Mesodermal cell (in vitro differentiated cells): ENCODE measurements around the gene SVOP.
A peak's percentile ranks its signal among the peaks of the same experiment; 100 is the strongest.
"Not testable (repeated sequence)": the region's sequence is repeated elsewhere in the genome, so short reads cannot be mapped to it uniquely, and the experiment has no call there.

Experiments used
- H3K27ac ChIP-seq: 2 replicates; pipeline ENCODE4 v1.7.0; 2013; ENCODE audit warnings: mild to moderate bottlenecking, low read depth, low read length, moderate library complexity; ENCODE audit not compliant: severe bottlenecking
- H3K36me3 ChIP-seq: 2 replicates; pipeline ENCODE4 v1.7.1; 2013; ENCODE audit warnings: mild to moderate bottlenecking, low read length, moderate library complexity; ENCODE audit not compliant: control insufficient read depth, insufficient read depth
- H3K4me1 ChIP-seq: one replicate; pipeline ENCODE4 v1.7.1; 2013; ENCODE audit warnings: mild to moderate bottlenecking, low read length; ENCODE audit not compliant: insufficient read depth, control insufficient read depth, poor library complexity, severe bottlenecking
- H3K4me3 ChIP-seq: 2 replicates; pipeline ENCODE4 v1.7.0; 2013; ENCODE audit warnings: low read length, control low read depth, mild to moderate bottlenecking; ENCODE audit not compliant: insufficient read depth, poor library complexity, severe bottlenecking; ENCODE audit errors: extremely low read depth
- H3K9me3 ChIP-seq: 2 replicates; pipeline ENCODE4 v1.7.1; 2013; ENCODE audit warnings: mild to moderate bottlenecking, low read length, moderate library complexity; ENCODE audit not compliant: control insufficient read depth
- WGBS, 2 experiments: methylation state at CpG; one replicate each; pipeline ENCODE4 v1.1.5; 2013; ENCODE audit warnings: missing lambda C conversion rate in 2 of 2; ENCODE audit not compliant: insufficient coverage in 2 of 2; 5-methylcytosine and 5-hydroxymethylcytosine counted together

The SVOP gene

DNA sequence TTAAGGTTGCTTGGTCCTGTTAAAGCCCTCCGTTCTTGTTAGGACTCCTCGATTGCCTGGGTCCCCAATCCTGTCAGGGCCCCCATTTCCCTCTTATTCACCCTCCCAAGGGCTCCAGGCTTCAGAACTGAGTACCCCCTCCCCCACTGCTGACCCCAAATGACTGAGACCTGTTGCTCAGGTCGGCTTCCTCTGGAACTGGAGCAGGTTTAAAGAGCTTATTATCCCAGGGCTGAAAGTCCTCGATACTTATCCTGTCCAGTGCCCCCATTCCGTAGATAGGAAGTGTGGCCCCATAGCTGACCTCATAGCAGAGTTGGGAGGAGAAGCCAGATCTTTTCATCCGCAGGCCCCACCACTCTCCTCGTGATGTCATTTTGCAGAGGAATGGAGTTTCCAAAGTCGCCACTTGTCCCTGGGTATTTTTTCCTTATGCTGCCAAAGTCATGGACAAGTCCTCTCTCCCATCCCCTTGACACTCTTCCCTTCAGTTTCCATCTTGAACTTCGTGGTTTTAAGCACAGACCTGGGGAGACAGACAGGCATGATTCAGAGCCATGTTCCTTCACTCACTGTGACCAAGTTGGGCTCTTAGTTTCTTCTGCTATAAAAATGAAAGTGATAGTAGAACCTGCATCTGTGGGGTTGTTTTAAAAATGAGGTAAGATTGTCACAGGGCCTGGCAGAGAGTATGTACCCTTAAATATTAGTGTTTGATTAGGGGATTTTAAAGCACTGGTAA, 32.7 kb upstream of the SVOP start:
- no peaks in the 10 kb centered on the region for H3K9me3 ChIP-seq
- peaks cover 7% of the 10 kb centered on the region for H3K36me3 ChIP-seq
- no peaks in the 10 kb centered on the region for H3K4me1 ChIP-seq
- 48 to 56% methylated on average over 8 to 9 of the region's 9 CpGs for WGBS, 2 experiments
- no peak overlapping the region for H3K27ac ChIP-seq
- peak overlapping the region; percentile 94 for H3K4me3 ChIP-seq

DNA sequence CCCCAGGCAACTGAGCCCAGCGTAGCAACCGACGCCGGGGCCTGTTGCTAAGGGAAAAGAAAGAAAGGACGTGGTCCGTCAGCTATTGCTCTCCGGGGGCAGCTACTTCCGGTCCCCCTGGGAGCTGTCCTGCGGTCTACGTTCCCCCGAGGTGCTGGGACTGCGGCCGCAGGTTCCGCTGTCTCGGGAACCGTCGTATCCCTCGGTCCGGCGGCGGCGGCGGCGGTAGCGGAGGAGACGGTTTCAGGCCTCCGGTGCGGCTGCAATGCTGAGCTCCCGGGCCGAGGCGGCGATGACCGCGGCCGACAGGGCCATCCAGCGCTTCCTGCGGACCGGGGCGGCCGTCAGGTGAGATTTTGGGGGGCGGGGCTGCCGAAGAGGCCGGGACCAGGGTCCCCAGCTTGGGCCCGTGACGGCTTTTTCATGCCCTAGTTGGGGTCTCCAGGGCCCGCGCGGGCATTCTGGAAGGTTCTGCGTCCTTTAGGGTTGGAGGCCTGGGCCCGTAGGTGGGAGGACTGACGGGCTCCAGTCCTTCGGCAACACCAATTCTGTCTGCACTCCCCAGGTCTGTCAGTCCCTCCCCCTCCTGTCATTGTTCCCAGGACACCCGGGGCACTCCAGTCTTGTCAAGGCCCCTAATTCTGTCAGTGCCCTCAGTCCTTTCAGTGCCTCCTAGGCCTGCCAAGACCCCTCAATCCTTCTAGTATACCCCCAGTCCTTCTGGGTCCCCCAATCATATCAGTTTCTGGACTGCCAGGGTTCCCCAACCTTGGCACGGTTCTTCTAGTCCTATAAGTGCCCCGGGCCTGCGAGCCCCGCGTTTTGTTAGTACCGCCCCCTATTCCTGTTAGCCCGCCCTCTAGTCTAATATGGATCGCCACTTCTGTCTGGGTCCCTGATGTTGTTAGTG, 31.8 kb upstream of the SVOP start, which contains the start of gene USP30:
Gene USP30 (plus strand): TSS at position 163 of the 910 bp plus-strand sequence. CDS start 103 bp downstream, at position 266.
- Histone ChIP-seq H3K36me3 (peaks cover 2% of the 10 kb centered on the region), H3K4me3 (peak within 1 kb of the TSS; percentile 94), H3K27ac (peak within 1 kb of the TSS; percentile 64), H3K4me1 (no peaks in the 10 kb centered on the region), H3K9me3 (no peaks in the 10 kb centered on the region)
- 0% methylated on average over 46 to 50 of the region's 61 CpGs for WGBS, 2 experiments

DNA sequence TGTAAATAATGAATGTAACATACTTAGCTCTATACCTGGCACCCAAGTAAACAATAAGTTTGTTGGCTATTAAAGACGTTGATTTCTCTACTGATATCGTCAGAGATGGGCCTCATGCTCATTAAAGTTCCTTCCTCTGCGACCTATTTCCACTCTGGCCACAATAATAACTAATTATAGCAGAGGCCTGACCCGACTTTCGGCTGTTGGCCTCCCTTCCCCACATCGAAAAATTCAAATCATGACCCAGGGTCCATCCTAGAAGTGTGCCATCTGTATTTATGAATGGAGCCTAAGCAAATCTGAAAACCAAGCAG, 31.2 kb upstream of the SVOP start:
- no peaks in the 10 kb centered on the region for H3K36me3 ChIP-seq
- H3K9me3 ChIP-seq, result no peaks in the 10 kb centered on the region
- H3K4me3 ChIP-seq, result peak overlapping the region; percentile 94
- no peaks in the 10 kb centered on the region for H3K4me1 ChIP-seq
- 50 to 74% methylated on average over 2 to 3 of the region's 6 CpGs for WGBS, 2 experiments
- H3K27ac ChIP-seq, result no peak overlapping the region

- not testable (repeated sequence) for H3K9me3 ChIP-seq, H3K4me1 ChIP-seq, H3K27ac ChIP-seq, H3K4me3 ChIP-seq, H3K36me3 ChIP-seq
- WGBS, 2 experiments, result 92 to 93% methylated on average over 7 to 8 of the region's 8 CpGs
These were observed 28.9 kb upstream of the SVOP start for GRCh38 chr12:109049794-109050193.

DNA sequence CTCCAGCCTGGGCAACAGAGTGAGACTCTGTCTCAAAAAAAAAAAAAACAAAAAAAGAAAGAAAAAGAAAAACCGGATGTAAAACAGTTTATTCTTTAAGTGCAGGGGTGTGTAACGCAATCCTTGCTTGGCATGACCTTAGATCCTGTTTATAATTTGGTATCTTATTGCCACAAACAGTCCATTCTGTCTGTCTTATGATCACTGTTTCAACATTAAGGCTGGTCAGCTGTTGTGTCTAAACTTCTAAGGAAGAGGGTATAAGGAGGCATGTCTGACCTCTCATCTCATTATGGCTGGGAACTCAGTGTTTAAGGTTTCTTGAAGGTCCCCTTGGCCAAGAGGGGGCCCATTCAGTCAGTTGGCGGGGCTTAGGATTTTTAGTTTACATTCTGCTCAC, 27.8 kb upstream of the SVOP start:
- not testable (repeated sequence) for H3K9me3 ChIP-seq, H3K4me1 ChIP-seq, H3K36me3 ChIP-seq, H3K4me3 ChIP-seq, H3K27ac ChIP-seq
- 96% methylated on average over 3 of the region's 3 CpGs; no CpG with 5 or more reads in 1 of the 2 experiments for WGBS, 2 experiments

GRCh38 chr12:109047081-109047805, 26.4 kb upstream of the SVOP start:
- H3K27ac ChIP-seq, result no peak overlapping the region
- 80 to 100% methylated on average over 1 to 3 of the region's 8 CpGs for WGBS, 2 experiments

DNA sequence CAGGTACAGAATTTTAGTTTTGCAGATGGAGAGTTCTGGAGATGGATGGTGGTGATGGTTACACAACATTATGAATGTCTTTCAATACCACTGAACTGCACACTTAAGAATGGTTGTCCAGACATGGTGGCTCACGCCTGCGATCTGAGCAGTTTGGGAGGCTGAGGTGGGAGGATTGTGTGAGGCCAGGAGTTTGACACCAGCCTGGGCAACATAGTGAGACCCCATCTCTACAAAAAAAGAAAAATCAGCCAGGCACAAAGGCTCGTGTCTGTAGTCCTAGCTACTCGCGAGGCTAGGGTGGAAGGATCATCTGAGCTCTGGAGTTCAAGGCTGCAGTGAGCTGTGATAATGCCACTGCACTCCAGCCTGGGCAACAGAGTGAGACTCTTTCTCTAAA, 23.4 kb upstream of the SVOP start:
- whole genome bisulfite sequencing, 2 experiments, result 80 to 100% methylated on average over 1 of the region's 5 CpGs
- Histone ChIP-seq H3K4me1 (no peaks in the 10 kb centered on the region), H3K36me3 (no peaks in the 10 kb centered on the region), H3K27ac (no peak overlapping the region), H3K9me3 (peaks cover 7% of the 10 kb centered on the region), H3K4me3 (no peak overlapping the region)

More at GRCh38 chr12:109047081-109047805, 26.4 kb upstream of the SVOP start:
- Histone ChIP-seq H3K9me3 (no peaks in the 10 kb centered on the region), H3K36me3 (no peaks in the 10 kb centered on the region), H3K4me3 (no peak overlapping the region), H3K4me1 (no peaks in the 10 kb centered on the region)

DNA sequence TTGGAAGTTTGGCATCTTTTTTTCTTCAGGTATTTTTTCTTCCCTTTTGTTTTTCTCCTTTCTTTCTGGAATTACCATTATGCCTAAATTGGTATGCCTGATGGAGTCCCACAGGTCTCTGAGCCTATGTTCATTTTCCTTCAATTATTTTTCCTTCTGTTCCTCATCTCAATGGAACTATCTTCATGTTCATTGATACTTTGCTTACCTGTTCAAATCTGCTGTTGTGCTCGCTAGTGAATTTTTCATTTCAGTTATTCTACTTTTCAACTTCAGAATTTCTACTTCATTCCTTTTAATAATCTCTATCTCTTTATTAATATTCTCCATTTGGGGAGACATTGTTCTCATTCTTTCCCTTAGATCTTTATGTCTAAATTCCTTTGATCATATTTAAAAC, 16.1 kb upstream of the SVOP start:
- Histone ChIP-seq H3K4me3 (no peak overlapping the region), H3K9me3 (peaks cover 7% of the 10 kb centered on the region), H3K27ac (no peak overlapping the region), H3K4me1 (no peaks in the 10 kb centered on the region), H3K36me3 (no peaks in the 10 kb centered on the region)
- WGBS, 2 experiments, result 82 to 100% methylated on average over 1 of the region's 1 CpG

DNA sequence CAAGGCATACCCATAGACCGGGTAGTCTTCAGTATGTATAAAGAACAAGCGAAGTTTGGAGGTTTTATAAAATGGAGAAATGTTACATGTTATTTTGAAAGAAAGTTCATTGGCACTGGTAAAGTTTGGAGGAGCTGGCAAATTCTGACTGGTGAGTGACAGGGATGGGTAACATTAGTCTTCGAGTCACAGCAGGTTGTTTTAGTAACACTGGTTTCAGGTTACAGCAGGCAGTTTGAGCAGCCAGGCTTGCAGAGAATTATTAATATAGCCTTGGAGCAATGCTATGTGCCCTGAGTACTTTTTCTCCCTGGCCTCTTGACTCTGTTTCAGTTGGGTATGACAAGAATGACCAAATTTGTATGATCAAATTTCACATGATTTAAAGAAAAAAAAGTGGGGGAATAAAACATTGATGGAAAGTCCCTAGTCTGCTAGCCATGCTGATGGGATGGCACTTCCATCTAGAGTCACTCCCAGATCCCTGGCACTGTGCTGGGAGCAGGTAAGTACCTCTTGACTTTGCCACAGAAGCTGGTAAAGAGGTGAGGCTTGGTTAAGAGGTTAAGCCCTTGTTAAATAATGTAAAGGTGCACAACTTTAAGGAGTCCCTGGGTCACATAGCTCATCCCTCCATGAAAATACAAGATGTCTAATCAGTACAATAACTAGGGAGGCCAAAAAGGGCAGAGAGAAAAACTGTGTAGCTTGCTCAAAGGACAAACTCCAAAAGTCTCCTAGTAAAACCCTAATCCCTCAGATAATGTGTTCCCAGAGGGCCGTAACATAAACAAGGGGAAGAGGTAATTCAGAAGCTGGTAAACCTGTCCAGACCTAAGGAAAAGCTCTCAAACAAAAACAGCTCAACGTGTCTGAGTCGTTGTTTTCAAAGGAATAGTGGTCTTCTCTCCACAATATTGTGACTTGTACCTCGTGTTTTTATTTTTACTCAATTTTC, 12.7 kb upstream of the SVOP start:
- WGBS, 2 experiments, result 67 to 70% methylated on average over 3 to 6 of the region's 7 CpGs
- Histone ChIP-seq H3K4me3 (no peak overlapping the region), H3K9me3 (peaks cover 5% of the 10 kb centered on the region), H3K36me3 (no peaks in the 10 kb centered on the region), H3K4me1 (no peaks in the 10 kb centered on the region), H3K27ac (no peak overlapping the region)

GRCh38 chr12:109029411-109029810, 8.5 kb upstream of the SVOP start:
- no peaks in the 10 kb centered on the region for H3K4me1 ChIP-seq
- no peak overlapping the region for H3K4me3 ChIP-seq
- H3K9me3 ChIP-seq, result peaks cover 8% of the 10 kb centered on the region
- WGBS, 2 experiments, result 56 to 71% methylated on average over 1 to 2 of the region's 2 CpGs
- H3K27ac ChIP-seq, result peak overlapping the region; percentile 54
- no peaks in the 10 kb centered on the region for H3K36me3 ChIP-seq
